ENCODE data around the gene DOCK8.

Gene DOCK8

GRCh38 chr9:371349-371748 is 156.7 kb downstream of the DOCK8 start:
- TF ChIP-seq, protein P1, sequence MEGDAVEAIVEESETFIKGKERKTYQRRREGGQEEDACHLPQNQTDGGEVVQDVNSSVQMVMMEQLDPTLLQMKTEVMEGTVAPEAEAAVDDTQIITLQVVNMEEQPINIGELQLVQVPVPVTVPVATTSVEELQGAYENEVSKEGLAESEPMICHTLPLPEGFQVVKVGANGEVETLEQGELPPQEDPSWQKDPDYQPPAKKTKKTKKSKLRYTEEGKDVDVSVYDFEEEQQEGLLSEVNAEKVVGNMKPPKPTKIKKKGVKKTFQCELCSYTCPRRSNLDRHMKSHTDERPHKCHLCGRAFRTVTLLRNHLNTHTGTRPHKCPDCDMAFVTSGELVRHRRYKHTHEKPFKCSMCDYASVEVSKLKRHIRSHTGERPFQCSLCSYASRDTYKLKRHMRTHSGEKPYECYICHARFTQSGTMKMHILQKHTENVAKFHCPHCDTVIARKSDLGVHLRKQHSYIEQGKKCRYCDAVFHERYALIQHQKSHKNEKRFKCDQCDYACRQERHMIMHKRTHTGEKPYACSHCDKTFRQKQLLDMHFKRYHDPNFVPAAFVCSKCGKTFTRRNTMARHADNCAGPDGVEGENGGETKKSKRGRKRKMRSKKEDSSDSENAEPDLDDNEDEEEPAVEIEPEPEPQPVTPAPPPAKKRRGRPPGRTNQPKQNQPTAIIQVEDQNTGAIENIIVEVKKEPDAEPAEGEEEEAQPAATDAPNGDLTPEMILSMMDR (conservative IDR thresholded peaks at IDR 0.05; ENCODE audit: control insufficient read depth, insufficient read depth, low read depth, low read length): no peak
- no peak overlapping the region for H3K4me3 ChIP-seq (ENCODE audit: control insufficient read depth, low read depth, low read length)
- DNase-seq (ENCODE audit: low read depth): peak; percentile 37

DNA sequence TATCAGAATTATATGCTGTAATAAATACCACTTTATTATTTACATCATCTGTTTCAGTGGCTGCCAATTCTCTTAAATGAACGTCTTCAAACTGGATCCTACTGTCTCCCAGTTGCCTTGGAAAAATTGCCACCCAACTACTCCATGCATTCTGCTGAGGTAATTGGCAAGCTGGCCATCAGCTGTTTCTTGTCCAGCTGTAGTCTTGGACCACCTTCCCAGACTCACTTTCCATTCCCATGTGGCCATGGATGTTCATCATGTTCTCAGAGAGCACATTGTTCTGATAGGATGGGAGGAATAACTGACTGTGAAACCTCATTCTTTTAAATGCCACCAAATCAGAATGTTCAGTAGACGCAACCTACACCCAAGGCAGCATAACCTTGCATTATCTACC is 157.5 kb downstream of the DOCK8 start:
- no peak for DNase-seq (ENCODE audit: low read depth)

GRCh38 chr9:373759-374206 is 159.1 kb downstream of the DOCK8 start:
- DNase-seq (ENCODE audit: low read depth): no peak
- TF ChIP-seq, protein P1 (conservative IDR thresholded peaks at IDR 0.05; ENCODE audit: control insufficient read depth, insufficient read depth, low read depth, low read length): no peak
- no peak overlapping the region for H3K4me3 ChIP-seq (ENCODE audit: control insufficient read depth, low read depth, low read length)

More for the DNA sequence above, 157.5 kb downstream of the DOCK8 start:
- H3K4me3 ChIP-seq (ENCODE audit: control insufficient read depth, low read depth, low read length): no peak overlapping the region
- TF ChIP-seq, protein P1 (conservative IDR thresholded peaks at IDR 0.05; ENCODE audit: control insufficient read depth, insufficient read depth, low read depth, low read length): no peak

- TF ChIP-seq, protein P1 (conservative IDR thresholded peaks at IDR 0.05; ENCODE audit: control insufficient read depth, insufficient read depth, low read depth, low read length): no peak
- no peak for DNase-seq (ENCODE audit: low read depth)
- no peak overlapping the region for H3K4me3 ChIP-seq (ENCODE audit: control insufficient read depth, low read depth, low read length)
Measured at GRCh38 chr9:374736-375135, 160.1 kb downstream of the DOCK8 start.

- no peak for DNase-seq (ENCODE audit: low read depth)
- H3K4me3 ChIP-seq (ENCODE audit: control insufficient read depth, low read depth, low read length): no peak overlapping the region
- TF ChIP-seq, protein P1 (conservative IDR thresholded peaks at IDR 0.05; ENCODE audit: control insufficient read depth, insufficient read depth, low read depth, low read length): no peak
Measured at GRCh38 chr9:376115-376514, 161.4 kb downstream of the DOCK8 start.

DNA sequence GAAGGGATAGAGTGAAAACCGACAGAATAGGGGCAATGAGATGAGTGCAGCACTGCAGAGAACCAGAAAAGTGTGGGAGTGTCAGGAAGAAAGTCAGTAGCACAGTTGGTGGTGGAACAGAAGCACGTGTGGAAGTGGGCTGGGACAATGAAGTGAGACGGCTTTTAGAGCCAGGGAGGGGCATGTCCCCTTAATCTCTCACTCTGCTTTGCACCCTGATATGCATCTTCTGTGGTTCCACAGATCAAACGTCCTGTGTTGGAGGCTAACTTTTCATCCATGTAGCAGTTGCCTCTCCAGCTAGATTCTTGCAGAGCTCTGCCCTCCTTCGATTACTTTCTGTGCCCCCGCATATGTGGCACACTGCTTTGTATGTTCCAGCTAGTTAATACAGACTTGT is 163.6 kb downstream of the DOCK8 start:
- no peak for DNase-seq (ENCODE audit: low read depth)
- TF ChIP-seq, protein P1 (conservative IDR thresholded peaks at IDR 0.05; ENCODE audit: control insufficient read depth, insufficient read depth, low read depth, low read length): no peak
- H3K4me3 ChIP-seq (ENCODE audit: control insufficient read depth, low read depth, low read length): no peak overlapping the region

DNA sequence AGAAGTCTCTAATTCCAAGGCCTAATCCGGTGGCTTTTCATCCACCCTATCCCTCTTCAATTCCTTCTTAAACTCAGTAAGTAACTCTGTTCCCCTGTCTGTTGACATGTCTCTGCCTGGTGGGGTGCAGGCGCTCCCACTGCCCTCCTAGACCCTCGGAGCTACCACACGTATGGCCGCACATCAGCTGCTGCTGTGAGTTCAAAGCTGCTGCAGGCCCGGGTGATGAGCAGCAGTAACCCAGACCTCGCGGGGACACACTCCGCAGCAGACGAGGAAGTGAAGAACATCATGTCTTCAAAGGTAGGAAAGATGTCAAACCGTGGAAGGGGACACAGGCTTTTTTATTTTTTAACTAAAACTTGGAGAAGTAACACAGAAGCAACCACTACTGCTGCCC is 167.7 kb downstream of the DOCK8 start:
- TF ChIP-seq, protein P1 (conservative IDR thresholded peaks at IDR 0.05; ENCODE audit: control insufficient read depth, insufficient read depth, low read depth, low read length): no peak
- H3K4me3 ChIP-seq (ENCODE audit: control insufficient read depth, low read depth, low read length): no peak overlapping the region
- no peak for DNase-seq (ENCODE audit: low read depth)
